ENCODE measurements around the gene IL18RAP.

DNA sequence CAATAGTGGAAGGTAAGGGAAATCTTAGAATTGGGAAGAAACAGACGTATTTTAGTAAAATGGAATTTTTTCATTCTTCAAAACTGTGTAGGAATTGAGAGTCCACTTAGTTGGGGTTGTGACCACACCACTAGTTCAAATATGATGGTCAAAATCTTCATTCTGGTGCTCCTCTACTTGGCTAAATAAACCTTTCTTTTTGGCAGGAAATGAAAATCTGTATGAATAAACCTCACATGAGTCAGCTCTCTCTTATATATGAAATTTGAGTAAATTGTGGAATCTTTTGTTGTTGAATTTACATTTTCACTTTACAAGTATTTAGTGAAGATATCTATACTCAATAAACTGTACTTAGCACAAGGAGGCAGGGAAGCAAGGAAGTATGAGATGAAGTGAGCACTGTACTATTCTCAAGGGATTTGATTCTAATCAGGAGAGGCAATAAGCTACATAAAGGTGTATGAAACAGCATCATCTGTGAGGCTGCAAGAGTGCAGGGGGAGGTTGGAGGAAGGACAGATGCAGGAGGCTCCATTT lies 46.8 kb upstream of the IL18RAP start:
- no peak for TF ChIP-seq EZH2 (IDR thresholded peaks at IDR 0.05; ENCODE audit: borderline replicate concordance, insufficient read depth, low read depth, low read length, poor library complexity, severe bottlenecking)
- TF ChIP-seq CTCF (IDR thresholded peaks at IDR 0.05), result no peak

Data from B cell (primary cell).